MM.1S (cell line): ENCODE measurements around the gene SENP6.

Experiments
- DNase-seq: peaks from one replicate; pipeline ENCODE4 v3.0.0-alpha.2; 2015
- H2AFZ ChIP-seq: fragments of 300-600 bp; sonication (generic); 2 replicates; pipeline ENCODE4 v1.6.0; 2016; ENCODE audit warnings: antibody characterized with exemption, low read length
- H3F3A ChIP-seq: fragments of 300-600 bp; sonication (generic); 2 replicates; pipeline ENCODE4 v1.6.1; 2016; ENCODE audit warnings: mild to moderate bottlenecking, antibody characterized with exemption, low read length, moderate library complexity, mixed read lengths; ENCODE audit not compliant: insufficient read depth
- H3K27ac ChIP-seq: fragments of 300-600 bp; sonication (generic); 2 replicates; pipeline ENCODE4 v1.5.1; 2016; ENCODE audit warnings: mild to moderate bottlenecking, low read length
- H3K27me3 ChIP-seq: fragments of 300-600 bp; sonication (generic); replicated peaks from 2 replicates; pipeline ENCODE4 v1.6.0; 2016; ENCODE audit warnings: low read length; ENCODE audit not compliant: insufficient read depth
- H3K36me3 ChIP-seq: fragments of 300-600 bp; sonication (generic); replicated peaks from 2 replicates; pipeline ENCODE4 v1.6.1; 2016; ENCODE audit warnings: mild to moderate bottlenecking, low read length, mixed read lengths; ENCODE audit not compliant: insufficient read depth
- H3K4me1 ChIP-seq: fragments of 300-600 bp; sonication (generic); 2 replicates; pipeline ENCODE4 v1.6.1; 2016; ENCODE audit warnings: low read length, mixed read lengths
- H3K4me2 ChIP-seq: fragments of 300-600 bp; sonication (generic); 2 replicates; pipeline ENCODE4 v1.6.0; 2016; ENCODE audit warnings: low read depth, low read length
- H3K4me3 ChIP-seq: fragments of 300-600 bp; sonication (generic); 2 replicates; pipeline ENCODE4 v1.5.1; 2016; ENCODE audit warnings: low read length, mixed read lengths
- H3K79me2 ChIP-seq: fragments of 300-600 bp; sonication (generic); 2 replicates; pipeline ENCODE4 v1.6.1; 2016; ENCODE audit warnings: mixed run types, low read length, mixed read lengths
- H3K9ac ChIP-seq: fragments of 300-600 bp; sonication (generic); 2 replicates; pipeline ENCODE4 v1.6.1; 2016; ENCODE audit warnings: low read length, mixed read lengths
- H3K9me2 ChIP-seq: fragments of 300-600 bp; sonication (generic); replicated peaks from 2 replicates; pipeline ENCODE4 v1.6.1; 2016; ENCODE audit warnings: mild to moderate bottlenecking, low read length, mixed read lengths; ENCODE audit not compliant: insufficient read depth
- H3K9me3 ChIP-seq: fragments of 300-600 bp; sonication (generic); replicated peaks from 2 replicates; pipeline ENCODE4 v1.6.1; 2016; ENCODE audit warnings: mild to moderate bottlenecking, low read length, mixed read lengths; ENCODE audit not compliant: insufficient read depth
- H4K20me1 ChIP-seq: fragments of 300-600 bp; sonication (generic); 2 replicates; pipeline ENCODE4 v1.6.1; 2016; ENCODE audit warnings: mild to moderate bottlenecking, low read length, moderate library complexity, mixed read lengths; ENCODE audit not compliant: insufficient read depth
- CTCF ChIP-seq: fragments of 300-600 bp; sonication (generic); IDR thresholded peaks from 2 replicates; pipeline ENCODE4 v1.5.1; 2016; ENCODE audit warnings: antibody characterized with exemption, low read length, mixed read lengths
- EZH2 ChIP-seq: fragments of 300-600 bp; sonication (generic); optimal IDR thresholded peaks from 2 replicates; pipeline ENCODE3; 2017; ENCODE audit warnings: low read depth, mild to moderate bottlenecking, antibody characterized with exemption, low read length, mixed read lengths
- EZH2phosphoT487 ChIP-seq: fragments of 300-600 bp; sonication (generic); IDR thresholded peaks from 2 replicates; pipeline ENCODE4 v1.6.1; 2018; ENCODE audit warnings: antibody characterized with exemption, low read length

The SENP6 gene

GRCh38 chr6:75621846-75622245 is 20.2 kb downstream of the SENP6 start:
- no peaks in the 10 kb centered on the region; the same call in 1 of the 2 replicates for H3K36me3 ChIP-seq
- H3K4me1 ChIP-seq = peaks cover 27% of the 10 kb centered on the region
- H3K9me3 ChIP-seq = no peaks in the 10 kb centered on the region
- H3K27ac ChIP-seq = no peak overlapping the region
- H3K79me2 ChIP-seq = peaks cover 91% of the 10 kb centered on the region
- no peak for DNase-seq
- no peak overlapping the region for H3K4me2 ChIP-seq
- no peak overlapping the region for H2AFZ ChIP-seq
- no peaks in the 10 kb centered on the region for H3K27me3 ChIP-seq
- TF ChIP-seq CTCF = no peak
- TF ChIP-seq EZH2 = no peak
- no peak for TF ChIP-seq EZH2phosphoT487
- no peak overlapping the region for H3K4me3 ChIP-seq
- peaks cover 16% of the 10 kb centered on the region; the same call in 1 of the 2 replicates for H3F3A ChIP-seq
- no peaks in the 10 kb centered on the region for H3K9me2 ChIP-seq
- H4K20me1 ChIP-seq = peaks cover 34% of the 10 kb centered on the region
- H3K9ac ChIP-seq = no peak overlapping the region

GRCh38 chr6:75623491-75623890 is 21.8 kb downstream of the SENP6 start:
- DNase-seq = no peak
- Histone ChIP-seq H3K4me2 (no peak overlapping the region), H2AFZ (no peak overlapping the region), H3K9ac (no peak overlapping the region), H3K4me1 (peaks cover 23% of the 10 kb centered on the region), H3K9me2 (no peaks in the 10 kb centered on the region), H4K20me1 (peaks cover 29% of the 10 kb centered on the region), H3K27ac (no peak overlapping the region), H3K79me2 (peaks cover 77% of the 10 kb centered on the region), H3K27me3 (no peaks in the 10 kb centered on the region), H3K4me3 (no peak overlapping the region), H3K9me3 (no peaks in the 10 kb centered on the region), H3F3A (peaks cover 16% of the 10 kb centered on the region; the same call in 1 of the 2 replicates), H3K36me3 (no peaks in the 10 kb centered on the region; the same call in 1 of the 2 replicates)
- TF ChIP-seq EZH2phosphoT487 (no peak), CTCF (no peak), EZH2 (no peak)

- H3K9me2 ChIP-seq = no peaks in the 10 kb centered on the region
- H3K9ac ChIP-seq = no peak overlapping the region
- no peaks in the 10 kb centered on the region for H3K27me3 ChIP-seq
- TF ChIP-seq EZH2phosphoT487 = no peak
- no peak for TF ChIP-seq EZH2
- no peak for TF ChIP-seq CTCF
- H3K36me3 ChIP-seq = no peaks in the 10 kb centered on the region; the same call in 1 of the 2 replicates
- H2AFZ ChIP-seq = no peak overlapping the region
- H3F3A ChIP-seq = peaks cover 16% of the 10 kb centered on the region; the same call in 1 of the 2 replicates
- no peaks in the 10 kb centered on the region for H3K9me3 ChIP-seq
- H3K4me2 ChIP-seq = no peak overlapping the region
- peaks cover 74% of the 10 kb centered on the region for H3K79me2 ChIP-seq
- H3K4me1 ChIP-seq = peaks cover 16% of the 10 kb centered on the region
- no peak overlapping the region for H3K27ac ChIP-seq
- H4K20me1 ChIP-seq = peaks cover 23% of the 10 kb centered on the region
- H3K4me3 ChIP-seq = no peak overlapping the region
- no peak for DNase-seq
These were observed 22.7 kb downstream of the SENP6 start for GRCh38 chr6:75624335-75624734.
